GM11168 (cell line): ENCODE data around the gene ANKS3.

Experiments used
- in situ Hi-C: fragments of 300-500 bp; cut with MboI; formaldehyde crosslinking; loops from one replicate; pipeline ENCODE4 v1.12.0; 2022; ENCODE audit warnings: low sequenced_read_pairs; ENCODE audit not compliant: unreplicated experiment

ANKS3 gene

DNA sequence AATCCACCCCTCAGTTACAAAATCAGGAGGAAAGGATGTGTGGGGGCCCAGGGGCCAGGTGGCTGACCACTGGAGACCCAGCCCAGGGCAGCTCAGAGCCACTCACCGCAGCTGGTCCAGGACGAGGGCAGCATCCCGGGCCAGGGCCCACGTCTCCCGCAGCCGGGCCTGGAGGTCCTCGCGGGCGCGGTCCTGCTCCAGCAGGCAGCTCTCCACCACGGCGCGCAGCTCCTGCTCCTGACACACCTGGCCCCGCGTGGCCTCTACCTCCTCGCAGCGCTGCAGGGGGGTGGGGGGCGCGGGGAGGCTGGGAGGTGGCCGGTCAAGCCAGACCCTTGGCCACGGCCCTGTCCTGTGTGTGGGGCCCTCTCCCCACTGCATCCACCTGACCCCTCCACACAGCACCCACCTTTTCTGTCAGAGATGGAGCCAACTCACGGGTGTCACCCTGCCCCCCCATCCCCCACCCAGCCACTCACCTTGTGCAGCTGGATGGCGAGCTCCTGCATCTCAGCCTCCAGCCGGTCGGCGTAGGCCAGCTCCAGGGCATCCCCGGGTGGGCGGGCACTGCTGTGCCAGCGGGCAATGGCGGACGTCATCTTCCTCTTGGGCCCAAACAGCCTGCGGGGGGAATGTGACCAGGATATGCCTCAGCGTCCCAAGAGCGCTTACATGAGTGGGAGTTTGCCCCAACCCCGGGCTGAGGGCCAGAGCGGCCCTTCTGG, 35.6 kb downstream of the ANKS3 start:
- in situ Hi-C loops: no loop called here

- in situ Hi-C loops: no loop called here
Observed at GRCh38 chr16:4697848-4698291, 36.2 kb downstream of the ANKS3 start.

- in situ Hi-C loops: no loop called here
Observed at GRCh38 chr16:4696905-4697847, 36.9 kb downstream of the ANKS3 start.

DNA sequence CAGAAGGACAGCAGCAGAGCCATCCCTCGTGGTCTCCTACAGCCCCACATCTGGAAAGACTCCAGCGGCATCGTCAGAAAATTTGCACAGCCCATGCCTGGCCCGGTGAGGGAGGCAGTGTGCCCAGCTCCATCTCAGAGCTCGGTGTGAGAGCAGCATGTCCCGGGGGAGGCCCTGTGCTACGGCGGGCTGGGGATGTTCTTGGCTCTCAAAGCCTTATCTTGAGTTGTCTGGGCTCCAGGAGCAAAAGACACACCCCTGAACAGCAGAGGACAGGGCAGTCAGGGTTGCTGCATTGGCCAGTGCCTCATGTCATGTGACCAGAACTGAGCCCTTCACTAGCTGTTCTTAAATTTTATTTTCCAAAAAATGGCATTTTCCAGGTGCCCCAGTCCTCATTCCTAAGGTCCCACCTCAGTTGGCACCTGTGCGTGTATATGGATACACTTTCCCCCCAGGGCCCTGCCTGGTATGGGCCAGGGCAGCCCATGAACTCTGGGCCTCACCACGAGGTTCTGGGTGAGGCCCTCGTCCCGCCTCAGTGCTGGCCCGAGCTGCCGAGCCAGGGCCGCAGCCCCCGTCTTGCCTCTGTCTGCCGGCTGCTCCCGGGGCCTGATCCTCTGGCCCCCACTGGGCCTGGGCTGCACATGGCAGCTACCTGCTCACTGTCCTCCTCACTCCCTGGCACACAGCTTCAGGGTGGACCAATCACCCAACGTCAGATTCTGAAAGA, 37.7 kb downstream of the ANKS3 start:
- in situ Hi-C loops: no loop called here

DNA sequence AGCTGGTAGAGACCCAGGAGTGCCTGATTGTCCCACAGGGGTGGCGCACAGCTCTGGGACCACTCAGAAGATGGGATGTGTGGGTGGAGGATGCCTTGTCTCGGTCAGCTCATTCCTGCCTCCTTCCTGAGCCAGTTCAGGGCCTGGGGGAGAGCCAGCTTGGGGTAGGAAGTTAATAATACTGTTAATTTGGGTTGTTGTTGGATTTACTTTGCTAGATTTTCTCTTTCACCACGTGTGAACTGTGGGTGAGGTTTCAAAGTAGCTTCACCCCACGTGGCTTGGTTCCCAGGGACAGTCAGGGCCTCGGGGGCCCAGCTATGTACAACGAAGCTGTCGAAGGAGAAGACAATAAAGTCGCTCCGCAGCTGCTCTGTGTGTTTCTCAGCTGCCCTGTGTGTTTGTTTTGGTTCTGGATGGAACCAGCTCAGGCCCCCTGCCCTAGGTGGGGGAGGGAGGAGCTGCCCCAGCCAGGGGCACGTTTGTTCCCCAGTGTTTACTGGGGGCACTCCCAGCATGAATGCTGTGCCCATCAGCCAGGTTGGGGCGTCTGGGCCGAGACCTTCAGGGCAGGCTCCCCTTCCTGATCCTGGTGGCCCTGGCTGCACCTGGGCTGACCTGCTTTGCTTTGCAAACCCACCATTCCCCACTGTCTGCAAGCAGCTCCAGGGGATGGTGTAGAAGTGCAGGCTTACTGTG, 38.4 kb downstream of the ANKS3 start:
- in situ Hi-C loops: no loop called here

DNA sequence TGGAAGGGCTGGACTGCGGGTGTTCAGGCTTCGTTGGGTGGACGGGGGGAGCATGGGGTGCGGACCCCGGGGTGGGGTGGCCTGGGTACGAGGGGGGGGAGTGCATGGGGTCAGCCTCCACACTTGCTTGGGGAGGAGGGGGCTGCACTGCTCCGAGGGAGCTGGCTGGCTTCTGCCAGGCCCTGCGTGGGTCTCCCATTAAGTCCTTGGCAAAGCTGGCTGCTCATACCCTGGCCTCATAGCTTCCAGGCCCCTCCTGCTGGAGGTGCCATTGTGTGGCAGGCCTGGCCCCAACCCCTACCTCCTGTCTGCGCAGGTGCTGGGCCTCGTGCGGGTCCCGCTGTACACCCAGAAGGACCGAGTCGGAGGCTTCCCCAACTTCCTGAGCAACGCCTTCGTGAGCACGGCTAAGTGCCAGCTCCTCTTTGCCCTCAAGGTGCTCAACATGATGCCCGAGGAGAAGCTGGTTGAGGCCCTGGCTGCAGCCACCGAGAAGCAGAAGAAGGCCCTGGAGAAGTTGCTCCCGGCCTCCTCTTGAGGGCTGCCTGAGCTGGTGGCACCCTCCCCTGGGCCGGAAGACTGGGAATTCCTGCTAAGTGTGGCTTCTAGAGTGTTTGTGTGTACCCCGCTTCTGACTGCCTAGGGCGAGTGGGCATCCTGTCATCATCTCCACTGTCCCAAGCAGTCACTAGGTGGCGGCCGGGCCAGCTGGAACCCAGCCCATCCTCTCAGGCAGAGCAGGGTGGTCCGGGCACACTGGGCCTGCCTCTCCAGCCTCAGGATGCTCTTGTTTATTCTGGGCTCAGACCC, 39.2 kb downstream of the ANKS3 start:
- in situ Hi-C loops: no loop called here

- in situ Hi-C loops: no loop called here
Observed at GRCh38 chr16:4693956-4694641, 40.0 kb downstream of the ANKS3 start.

- in situ Hi-C loops: no loop called here
Observed at GRCh38 chr16:4693296-4693955, 40.6 kb downstream of the ANKS3 start, which contains the start of gene NUDT16L1. TSS of gene NUDT16L1 (plus strand) at chr16:4693562. CDS start at chr16:4693727, 165 bp downstream.

- in situ Hi-C loops: no loop called here
Observed at GRCh38 chr16:4692460-4693295, 41.4 kb downstream of the ANKS3 start.

DNA sequence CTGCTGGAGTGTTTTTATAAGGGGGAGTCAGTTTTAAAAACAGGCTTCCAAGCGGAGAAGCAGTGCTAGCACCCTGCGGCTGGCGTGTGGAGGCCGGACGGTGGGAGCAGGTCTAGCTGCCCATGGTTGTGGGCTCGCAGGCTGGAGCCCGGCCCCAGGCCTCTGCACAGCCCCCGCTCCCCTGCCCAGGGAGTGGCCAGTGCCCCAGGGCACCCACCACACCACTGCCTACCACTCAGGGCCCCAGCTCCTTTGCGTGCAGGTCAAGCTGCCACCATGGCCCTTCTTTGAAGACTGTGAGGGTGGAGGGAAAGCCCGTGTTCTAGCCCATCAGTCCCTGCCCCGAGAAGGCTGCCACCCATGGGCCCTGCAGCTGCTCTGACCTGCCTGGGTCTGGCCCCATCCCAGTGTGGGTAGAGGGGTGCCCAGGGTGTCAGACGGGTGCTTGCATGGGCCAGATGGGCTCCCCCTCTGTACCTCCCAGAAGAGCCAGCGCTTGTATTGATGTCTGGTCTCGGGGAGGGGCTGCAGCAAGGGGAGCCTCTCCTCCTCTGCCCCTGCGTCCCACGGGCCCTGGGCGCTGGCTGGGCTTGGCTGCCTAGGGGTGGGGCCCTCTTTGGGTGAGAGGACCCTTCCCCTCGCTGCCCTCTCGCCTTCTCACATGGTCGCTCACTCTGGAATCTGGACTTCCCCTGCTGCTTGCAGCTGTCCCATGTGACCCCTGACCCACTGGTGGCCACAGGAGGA, 42.2 kb downstream of the ANKS3 start:
- in situ Hi-C loops: no loop called here

- in situ Hi-C loops: no loop called here
Observed at GRCh38 chr16:4690946-4691665, 43.0 kb downstream of the ANKS3 start.

DNA sequence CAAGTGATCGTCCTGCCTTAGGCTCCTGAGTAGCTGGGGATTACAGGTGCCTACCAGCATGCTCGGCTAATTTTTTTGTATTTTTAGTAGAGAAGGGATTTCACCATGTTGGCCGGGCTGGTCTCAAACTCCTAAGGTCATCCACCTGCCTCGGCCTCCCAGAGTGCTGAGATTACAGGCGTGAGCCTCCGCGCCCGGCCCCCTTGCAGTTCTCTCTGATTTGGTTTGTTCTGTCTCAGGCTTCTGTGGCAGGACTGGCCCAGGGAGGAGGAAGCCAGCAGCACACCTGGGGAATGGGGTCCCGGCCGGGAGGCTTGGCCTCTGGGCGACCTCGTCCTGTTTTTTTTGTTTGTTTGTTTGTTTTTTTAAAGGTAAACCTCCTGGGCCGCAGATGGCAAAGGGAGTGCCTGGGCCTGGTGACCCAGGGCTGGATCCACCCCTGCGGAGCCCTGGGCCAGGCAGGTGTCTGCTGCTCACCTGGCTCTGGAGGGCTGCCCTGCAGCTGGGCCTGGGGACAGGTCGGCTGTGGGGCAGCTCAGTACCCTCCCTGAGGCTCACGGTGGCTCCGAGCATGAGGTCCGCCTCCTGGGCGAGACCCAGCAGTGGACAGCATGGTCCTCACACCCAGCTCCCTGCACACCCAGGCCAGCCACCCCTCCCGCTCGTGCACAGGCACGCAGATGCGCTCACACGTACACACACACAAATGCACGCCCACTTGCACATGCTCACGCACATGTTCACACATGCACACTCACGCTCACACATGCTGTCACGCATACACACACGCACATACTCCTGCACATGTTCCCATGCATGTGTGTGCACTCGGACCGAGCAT, 44.0 kb downstream of the ANKS3 start:
- in situ Hi-C loops: no loop called here

GRCh38 chr16:4689091-4689671, 44.9 kb downstream of the ANKS3 start:
- in situ Hi-C loops: no loop called here

DNA sequence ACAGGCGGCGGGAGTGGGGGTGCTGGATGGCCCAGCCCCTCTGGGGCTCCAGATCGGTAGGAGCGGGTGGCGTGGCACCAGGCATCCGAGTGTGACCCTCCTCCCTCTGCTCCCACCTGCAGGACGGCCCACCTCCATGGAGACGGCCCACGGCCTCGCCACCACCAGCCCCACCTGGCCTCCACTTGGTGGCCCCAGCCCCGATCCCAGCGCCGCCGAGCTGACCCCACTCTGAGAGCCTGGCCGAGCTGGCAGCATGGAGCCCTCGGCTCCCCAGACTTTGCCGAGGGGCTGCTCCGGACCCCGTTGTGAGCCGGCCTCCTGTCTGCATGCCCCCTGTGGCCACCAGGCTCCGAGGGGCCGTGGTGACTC, 45.4 kb downstream of the ANKS3 start:
- in situ Hi-C loops: no loop called here
